Panc1 (cell line): Measurements from ENCODE around the gene CD300LG. TPM values are rescaled to one million over a fixed set of nuclear protein-coding genes. Genes with fewer than 3 reads are reported as not detected.

Source experiments
- ATAC-seq: fragments of 200-7000 bp; cut with Tn5 transposase; 2 replicates; pipeline ENCODE4 v1.9.1; 2020; ENCODE audit warnings: mild to moderate bottlenecking, moderate library complexity
- BruUV-seq: library from RNA; stranded (reverse); fragments of 400-500 nt; replicated peaks from 2 replicates; lab custom pipeline; 2021; lab: Mats Ljungman, UMichigan
- CTCF ChIA-PET: fragments of 300-600 bp; sonication (Branson Sonifier 250); formaldehyde crosslinking; loops from one replicate; lab custom pipeline; 2022; ENCODE audit warnings: antibody characterized with exemption; lab: Charles Lee
- POLR2A ChIA-PET: fragments of 300-600 bp; sonication (Branson Sonifier 250); formaldehyde crosslinking; loops from one replicate; lab custom pipeline; 2022; ENCODE audit warnings: antibody characterized with exemption; lab: Charles Lee
- DNase-seq: peaks from one replicate; pipeline ENCODE4 v3.0.0-alpha.2; 2010; ENCODE audit warnings: low read depth, low spot score
- H3K27ac ChIP-seq: 2 replicates; pipeline ENCODE4 v1.5.1; 2011; ENCODE audit warnings: mild to moderate bottlenecking, low read length, inconsistent platforms
- H3K27me3 ChIP-seq: fragments of 200-500 bp; sonication (Bioruptor generic); 2 replicates; pipeline ENCODE4 v1.6.0; 2014; ENCODE audit warnings: low read length, inconsistent platforms; ENCODE audit not compliant: control insufficient read depth, insufficient read depth
- H3K36me3 ChIP-seq: fragments of 200-500 bp; sonication (Bioruptor generic); 2 replicates; pipeline ENCODE4 v1.5.1; 2014; ENCODE audit warnings: inconsistent platforms, mild to moderate bottlenecking, low read length, moderate library complexity; ENCODE audit not compliant: control insufficient read depth, insufficient read depth
- H3K4me1 ChIP-seq: 2 replicates; pipeline ENCODE4 v1.5.1; 2011; ENCODE audit warnings: inconsistent platforms, mild to moderate bottlenecking, low read length, moderate library complexity; ENCODE audit not compliant: control insufficient read depth, insufficient read depth
- H3K4me3 ChIP-seq, 2 experiments: 2 replicates each; pipeline ENCODE4 v1.5.1; 2011 to 2012; ENCODE audit warnings: low read depth in 2 of 2, low read length in 2 of 2, mild to moderate bottlenecking in 2 of 2, inconsistent platforms in 1 of 2, moderate library complexity in 1 of 2
- H3K9me3 ChIP-seq: fragments of 200-500 bp; sonication (Bioruptor generic); 2 replicates; pipeline ENCODE4 v1.5.1; 2014; ENCODE audit warnings: low read depth, mild to moderate bottlenecking, inconsistent platforms, low read length, moderate library complexity; ENCODE audit not compliant: control insufficient read depth, insufficient read depth
- POLR2AphosphoS5 ChIP-seq: IDR thresholded peaks from 2 replicates; pipeline ENCODE4 v1.6.1; 2012; ENCODE audit warnings: mild to moderate bottlenecking, low read depth, low read length, moderate library complexity
- SIN3A ChIP-seq: IDR thresholded peaks from 2 replicates; pipeline ENCODE4 v1.6.1; 2012; ENCODE audit warnings: low read depth, mild to moderate bottlenecking, low read length, moderate library complexity, borderline replicate concordance; ENCODE audit not compliant: insufficient read depth
- TCF7L2 ChIP-seq: IDR thresholded peaks from 2 replicates; pipeline ENCODE4 v1.6.1; 2011; ENCODE audit warnings: mild to moderate bottlenecking, low read depth, low read length, inconsistent platforms
- in situ Hi-C: cut with HindIII; loops from 2 replicates; pipeline ENCODE4 v1.10.0; 2016; ENCODE audit warnings: low sequenced_read_pairs, low pct_unique_long_range_greater_than_20kb
- intact Hi-C: fragments of 100-400 bp; cut with micrococcal nuclease; formaldehyde crosslinking; loops from one replicate; pipeline ENCODE4 v1.10.0; 2022; ENCODE audit not compliant: unreplicated experiment
- total RNA-seq: library from RNA; stranded (reverse); gene quantifications from one replicate; pipeline ENCODE4 v1.2.1, GENCODE V29; 2021; ENCODE audit not compliant: unreplicated experiment
- TF ChIP-seq, protein P1 (sequence below): fragments of 450-650 bp; IDR thresholded peaks from 2 replicates; pipeline ENCODE4 v1.5.1; 2017; ENCODE audit warnings: mild to moderate bottlenecking
- TF ChIP-seq, protein P2 (sequence below), 2 experiments: IDR thresholded peaks; 2 replicates each; pipeline ENCODE4 v1.6.1; 2011 to 2012; ENCODE audit warnings: low read depth in 2 of 2, control low read depth in 1 of 2, low read length in 1 of 2, mild to moderate bottlenecking in 1 of 2, moderate library complexity in 1 of 2; ENCODE audit not compliant: insufficient read depth in 1 of 2

Gene CD300LG
- total RNA-seq, 1 experiment from 2014 or later = not detected

DNA sequence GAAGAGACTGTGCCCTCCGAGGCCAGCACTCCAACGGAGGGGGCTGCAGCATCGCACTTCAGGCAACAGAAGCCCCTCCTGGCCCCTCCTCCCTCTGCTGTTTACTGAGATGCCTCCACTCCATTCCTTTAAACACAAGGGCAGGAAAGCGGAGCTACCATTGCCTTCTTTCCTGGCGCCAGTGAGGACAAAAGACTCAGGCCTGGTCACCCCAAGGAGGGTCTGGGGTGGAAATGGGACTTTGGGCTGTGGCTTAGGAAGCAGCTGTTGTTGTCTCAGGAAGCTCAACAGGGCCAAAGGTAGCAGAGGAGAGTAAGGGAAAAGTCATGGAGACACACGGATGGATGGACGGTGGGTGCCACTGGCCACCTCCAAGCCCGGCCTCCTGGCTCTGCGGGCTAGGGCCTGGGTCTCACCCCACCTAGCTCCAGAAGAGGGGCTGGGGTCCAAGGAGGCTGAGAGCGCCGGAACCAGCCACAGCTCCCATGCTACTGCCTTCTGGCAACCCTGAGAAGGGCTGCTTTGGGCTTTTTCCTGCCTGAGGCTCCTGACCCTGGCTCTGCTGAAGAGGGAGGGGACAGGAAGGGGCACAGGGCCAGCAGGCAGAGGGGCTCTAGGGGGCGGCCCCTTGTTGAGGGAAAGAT is 11.1 kb downstream of the CD300LG start:
- Histone ChIP-seq H3K27ac (no peak overlapping the region), H3K9me3 (no peaks in the 10 kb centered on the region), H3K4me3 (no peak overlapping the region), H3K4me1 (no peaks in the 10 kb centered on the region), H3K27me3 (no peaks in the 10 kb centered on the region), H3K36me3 (no peaks in the 10 kb centered on the region)
- no TSS peak for BruUV-seq
- ChIA-PET POLR2A (no interaction called here), CTCF (no interaction called here)
- intact Hi-C loops = no loop called here
- DNase-seq (no peak), ATAC-seq (no peak)
- in situ Hi-C loops = no loop called here
- TF ChIP-seq POLR2AphosphoS5 (no peak), TCF7L2 (no peak), SIN3A (no peak)
- TF ChIP-seq, protein P1, sequence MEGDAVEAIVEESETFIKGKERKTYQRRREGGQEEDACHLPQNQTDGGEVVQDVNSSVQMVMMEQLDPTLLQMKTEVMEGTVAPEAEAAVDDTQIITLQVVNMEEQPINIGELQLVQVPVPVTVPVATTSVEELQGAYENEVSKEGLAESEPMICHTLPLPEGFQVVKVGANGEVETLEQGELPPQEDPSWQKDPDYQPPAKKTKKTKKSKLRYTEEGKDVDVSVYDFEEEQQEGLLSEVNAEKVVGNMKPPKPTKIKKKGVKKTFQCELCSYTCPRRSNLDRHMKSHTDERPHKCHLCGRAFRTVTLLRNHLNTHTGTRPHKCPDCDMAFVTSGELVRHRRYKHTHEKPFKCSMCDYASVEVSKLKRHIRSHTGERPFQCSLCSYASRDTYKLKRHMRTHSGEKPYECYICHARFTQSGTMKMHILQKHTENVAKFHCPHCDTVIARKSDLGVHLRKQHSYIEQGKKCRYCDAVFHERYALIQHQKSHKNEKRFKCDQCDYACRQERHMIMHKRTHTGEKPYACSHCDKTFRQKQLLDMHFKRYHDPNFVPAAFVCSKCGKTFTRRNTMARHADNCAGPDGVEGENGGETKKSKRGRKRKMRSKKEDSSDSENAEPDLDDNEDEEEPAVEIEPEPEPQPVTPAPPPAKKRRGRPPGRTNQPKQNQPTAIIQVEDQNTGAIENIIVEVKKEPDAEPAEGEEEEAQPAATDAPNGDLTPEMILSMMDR = no peak
- TF ChIP-seq, protein P2, sequence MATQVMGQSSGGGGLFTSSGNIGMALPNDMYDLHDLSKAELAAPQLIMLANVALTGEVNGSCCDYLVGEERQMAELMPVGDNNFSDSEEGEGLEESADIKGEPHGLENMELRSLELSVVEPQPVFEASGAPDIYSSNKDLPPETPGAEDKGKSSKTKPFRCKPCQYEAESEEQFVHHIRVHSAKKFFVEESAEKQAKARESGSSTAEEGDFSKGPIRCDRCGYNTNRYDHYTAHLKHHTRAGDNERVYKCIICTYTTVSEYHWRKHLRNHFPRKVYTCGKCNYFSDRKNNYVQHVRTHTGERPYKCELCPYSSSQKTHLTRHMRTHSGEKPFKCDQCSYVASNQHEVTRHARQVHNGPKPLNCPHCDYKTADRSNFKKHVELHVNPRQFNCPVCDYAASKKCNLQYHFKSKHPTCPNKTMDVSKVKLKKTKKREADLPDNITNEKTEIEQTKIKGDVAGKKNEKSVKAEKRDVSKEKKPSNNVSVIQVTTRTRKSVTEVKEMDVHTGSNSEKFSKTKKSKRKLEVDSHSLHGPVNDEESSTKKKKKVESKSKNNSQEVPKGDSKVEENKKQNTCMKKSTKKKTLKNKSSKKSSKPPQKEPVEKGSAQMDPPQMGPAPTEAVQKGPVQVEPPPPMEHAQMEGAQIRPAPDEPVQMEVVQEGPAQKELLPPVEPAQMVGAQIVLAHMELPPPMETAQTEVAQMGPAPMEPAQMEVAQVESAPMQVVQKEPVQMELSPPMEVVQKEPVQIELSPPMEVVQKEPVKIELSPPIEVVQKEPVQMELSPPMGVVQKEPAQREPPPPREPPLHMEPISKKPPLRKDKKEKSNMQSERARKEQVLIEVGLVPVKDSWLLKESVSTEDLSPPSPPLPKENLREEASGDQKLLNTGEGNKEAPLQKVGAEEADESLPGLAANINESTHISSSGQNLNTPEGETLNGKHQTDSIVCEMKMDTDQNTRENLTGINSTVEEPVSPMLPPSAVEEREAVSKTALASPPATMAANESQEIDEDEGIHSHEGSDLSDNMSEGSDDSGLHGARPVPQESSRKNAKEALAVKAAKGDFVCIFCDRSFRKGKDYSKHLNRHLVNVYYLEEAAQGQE (IDR thresholded peaks at IDR 0.05; ENCODE audit: insufficient read depth in 1 of 2, low read depth in 2 of 2, low read length in 1 of 2) = no peak

DNA sequence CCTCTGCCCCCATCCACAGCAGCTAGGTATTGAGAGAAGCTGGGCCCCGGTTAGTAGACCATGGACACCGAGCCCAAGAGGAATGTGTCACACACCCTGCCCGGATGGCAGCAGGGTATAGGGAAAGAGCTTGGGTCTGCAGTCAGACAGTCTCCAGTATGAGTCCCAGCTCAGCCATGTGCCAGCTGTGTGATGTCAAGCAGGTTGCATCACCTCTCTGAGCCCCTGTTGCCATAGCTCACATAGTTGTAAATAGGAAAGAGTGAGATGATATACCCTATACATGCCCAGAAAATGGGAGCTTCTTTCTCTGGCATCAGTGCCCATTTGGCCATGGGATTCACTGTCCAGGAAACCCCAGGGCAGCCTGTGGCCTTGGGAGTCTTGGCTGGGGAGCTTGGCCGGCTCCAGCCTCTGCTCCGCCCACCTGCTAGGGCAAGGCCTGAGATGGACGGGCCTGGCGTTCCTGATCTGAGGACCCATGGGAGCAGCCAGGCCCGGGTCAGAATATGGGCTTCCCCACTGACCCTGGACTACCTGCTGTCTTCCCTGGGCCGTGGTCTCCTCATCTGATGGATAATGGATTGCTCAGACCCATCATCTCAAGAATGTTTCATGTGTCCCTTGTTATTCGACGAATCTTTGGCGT is 13.2 kb downstream of the CD300LG start:
- no peaks in the 10 kb centered on the region for H3K36me3 ChIP-seq
- TF ChIP-seq, protein P2 (IDR thresholded peaks at IDR 0.05; ENCODE audit: insufficient read depth in 1 of 2, low read depth in 2 of 2, low read length in 1 of 2) = no peak
- TF ChIP-seq POLR2AphosphoS5 (no peak), TCF7L2 (no peak), SIN3A (no peak)
- TF ChIP-seq, protein P1 = no peak
- no peak for ATAC-seq
- no peaks in the 10 kb centered on the region for H3K27me3 ChIP-seq
- H3K27ac ChIP-seq = no peak overlapping the region
- H3K4me3 ChIP-seq = no peak overlapping the region
- in situ Hi-C loops (no loop called here), intact Hi-C loops (no loop called here)
- no TSS peak for BruUV-seq
- DNase-seq = no peak
- no peaks in the 10 kb centered on the region for H3K4me1 ChIP-seq
- no peaks in the 10 kb centered on the region for H3K9me3 ChIP-seq
- POLR2A ChIA-PET = no interaction called here
- CTCF ChIA-PET = no interaction called here
